HepG2 (cell line): ENCODE measurements around the gene AKR1C3. TPM values are rescaled to one million over a fixed set of nuclear protein-coding genes. Genes with fewer than 3 reads are reported as not detected.

Experiments used
- ADNP ChIP-seq: sonication (generic); formaldehyde crosslinking; IDR thresholded peaks from 2 replicates; pipeline ENCODE4 v1.4.0; 2020; ENCODE audit warnings: missing genetic modification reagents
- CREBL2 ChIP-seq: sonication (generic); formaldehyde crosslinking; IDR thresholded peaks from 2 replicates; pipeline ENCODE4 v1.8.1; 2023; ENCODE audit warnings: missing genetic modification reagents, mild to moderate bottlenecking, borderline replicate concordance
- DRAP1 ChIP-seq: IDR thresholded peaks from 2 replicates; pipeline ENCODE4 v1.6.1; 2016; ENCODE audit warnings: missing genetic modification reagents, missing compliant biosample characterization
- FOXK2 ChIP-seq: fragments of 450-650 bp; IDR thresholded peaks from 2 replicates; pipeline ENCODE4 v1.6.1; 2016
- GMEB2 ChIP-seq: IDR thresholded peaks from 2 replicates; pipeline ENCODE4 v1.6.1; 2016; ENCODE audit warnings: missing biosample characterization, missing genetic modification reagents, low read depth
- HOMEZ ChIP-seq: IDR thresholded peaks from 2 replicates; pipeline ENCODE4 v1.6.1; 2016; ENCODE audit warnings: low read depth
- MAFF ChIP-seq: IDR thresholded peaks from 2 replicates; pipeline ENCODE4 v1.6.1; 2011; ENCODE audit warnings: low read depth, low read length, improper control_type of control experiment
- MZF1 ChIP-seq: sonication (generic); formaldehyde crosslinking; IDR thresholded peaks from 2 replicates; pipeline ENCODE4 v1.8.1; 2023; ENCODE audit warnings: mild to moderate bottlenecking, missing genetic modification reagents, borderline replicate concordance
- NFIC ChIP-seq: IDR thresholded peaks from 2 replicates; pipeline ENCODE4 v1.6.1; 2012; ENCODE audit warnings: mild to moderate bottlenecking, low read length, inconsistent platforms
- NFKBIZ ChIP-seq: IDR thresholded peaks from 2 replicates; pipeline ENCODE4 v1.6.1; 2018; ENCODE audit warnings: missing genetic modification reagents, missing compliant biosample characterization
- NFYB ChIP-seq: sonication (generic); formaldehyde crosslinking; IDR thresholded peaks from 2 replicates; pipeline ENCODE4 v1.4.0; 2020; ENCODE audit warnings: missing genetic modification reagents
- PHF21A ChIP-seq: sonication (generic); formaldehyde crosslinking; IDR thresholded peaks from 2 replicates; pipeline ENCODE4 v1.5.0; 2020; ENCODE audit warnings: mild to moderate bottlenecking, missing genetic modification reagents
- POGK ChIP-seq: sonication (generic); formaldehyde crosslinking; conservative IDR thresholded peaks from 2 replicates; pipeline ENCODE4 v1.8.0; 2022; ENCODE audit warnings: mild to moderate bottlenecking, moderate library complexity, missing genetic modification reagents
- SCMH1 ChIP-seq: sonication (generic); formaldehyde crosslinking; IDR thresholded peaks from 2 replicates; pipeline ENCODE4 v1.9.0; 2021; ENCODE audit warnings: missing genetic modification reagents, mild to moderate bottlenecking, borderline replicate concordance
- ZC3H13 ChIP-seq: sonication (generic); formaldehyde crosslinking; IDR thresholded peaks from 2 replicates; pipeline ENCODE4 v1.8.1; 2023; ENCODE audit warnings: mild to moderate bottlenecking, missing genetic modification reagents, moderate library complexity
- ZMYM4 ChIP-seq: sonication (generic); formaldehyde crosslinking; IDR thresholded peaks from 2 replicates; pipeline ENCODE4 v1.8.1; 2023; ENCODE audit warnings: mild to moderate bottlenecking, missing genetic modification reagents
- ZNF124 ChIP-seq: sonication (generic); formaldehyde crosslinking; IDR thresholded peaks from 2 replicates; pipeline ENCODE4 v1.4.0; 2020; ENCODE audit warnings: missing genetic modification reagents
- ZNF253 ChIP-seq: sonication (generic); formaldehyde crosslinking; IDR thresholded peaks from 2 replicates; pipeline ENCODE4 v1.8.0; 2022; ENCODE audit warnings: mild to moderate bottlenecking, missing genetic modification reagents, borderline replicate concordance
- ZNF264 ChIP-seq: sonication (generic); formaldehyde crosslinking; IDR thresholded peaks from 2 replicates; pipeline ENCODE4 v1.4.0; 2020; ENCODE audit warnings: missing genetic modification reagents
- ZNF296 ChIP-seq: sonication (generic); formaldehyde crosslinking; conservative IDR thresholded peaks from 2 replicates; pipeline ENCODE4 v1.5.0; 2020; ENCODE audit warnings: mild to moderate bottlenecking, missing genetic modification reagents
- ZNF317 ChIP-seq: sonication (generic); formaldehyde crosslinking; IDR thresholded peaks from 2 replicates; pipeline ENCODE4 v1.5.0; 2020; ENCODE audit warnings: mild to moderate bottlenecking, missing genetic modification reagents
- ZNF776 ChIP-seq: sonication (generic); formaldehyde crosslinking; IDR thresholded peaks from 2 replicates; pipeline ENCODE4 v1.4.0; 2020; ENCODE audit warnings: mild to moderate bottlenecking, missing genetic modification reagents
- ZNF816 ChIP-seq: sonication (generic); formaldehyde crosslinking; IDR thresholded peaks from 2 replicates; pipeline ENCODE4 v1.8.0; 2022; ENCODE audit warnings: missing genetic modification reagents, mild to moderate bottlenecking, borderline replicate concordance
- ZSCAN21 ChIP-seq: sonication (generic); formaldehyde crosslinking; IDR thresholded peaks from 2 replicates; pipeline ENCODE4 v1.8.0; 2022; ENCODE audit warnings: mild to moderate bottlenecking, missing genetic modification reagents, moderate library complexity, borderline replicate concordance
- ZSCAN9 ChIP-seq: IDR thresholded peaks from 2 replicates; pipeline ENCODE4 v1.6.1; 2016; ENCODE audit warnings: borderline replicate concordance
- polyA plus RNA-seq, 8 experiments: library from polyadenylated mRNA; depleted of rRNA in 3 of 8; stranded (reverse) in 7 of 8; unstranded in 1 of 8; fragments of >200 nt; fragmentation: Illumina TruSeq in 4 of 8; extraction: Trizol in 4 of 8; gene quantifications; 2 replicates each; pipeline versions ENCODE4 v1.2.1 to v1.2.3, GENCODE V29; 2011 to 2016; ENCODE audit warnings: low read depth in 4 of 8, missing spikeins in 1 of 8, mixed read lengths in 1 of 8; ENCODE audit not compliant: insufficient read depth in 1 of 8
- total RNA-seq, 5 experiments: library from RNA; depleted of rRNA; stranded (reverse); fragments of >200 nt; fragmentation: Illumina TruSeq; extraction: Trizol; gene quantifications; 2 replicates each; pipeline ENCODE4 v1.2.3, GENCODE V29; 2016; ENCODE audit warnings: low read depth in 1 of 5

Gene AKR1C3
- total and polyA plus RNA-seq, 2 of the 13 experiments (the other 11 are each of a cell fraction or from before 2014, with no cell fraction given), result 368 to 532 TPM

GRCh38 chr10:5071411-5072198, 22.6 kb upstream of the AKR1C3 start (continued):
- peak; percentile 90 for TF ChIP-seq PHF21A (CRISPR knock-in tag)
- peak; percentile 43; the same call in 1 of the 2 replicates for TF ChIP-seq ZNF816 (CRISPR knock-in tag)
- peak; percentile 71; the same call in 1 of the 2 replicates for TF ChIP-seq ZNF124 (CRISPR knock-in tag)
- no peak for TF ChIP-seq ZNF296 (CRISPR knock-in tag)
- TF ChIP-seq MAFF, result peak; percentile 100
- peak; percentile 82 for TF ChIP-seq ZMYM4 (CRISPR knock-in tag)
- TF ChIP-seq SCMH1 (CRISPR knock-in tag), result no peak
- TF ChIP-seq FOXK2, result peak; percentile 51; the same call in 1 of the 2 replicates
- no peak for TF ChIP-seq ZNF776
- no peak for TF ChIP-seq NFYB
- no peak for TF ChIP-seq CREBL2 (CRISPR knock-in tag)
- TF ChIP-seq HOMEZ (CRISPR knock-in tag), result peak; percentile 78; the same call in 1 of the 2 replicates
- TF ChIP-seq ZC3H13 (CRISPR knock-in tag), result no peak
- no peak for TF ChIP-seq ADNP (CRISPR knock-in tag)
- TF ChIP-seq DRAP1 (CRISPR knock-in tag), result peak; percentile 65; the same call in 1 of the 2 replicates
- peak; percentile 45; the same call in 1 of the 2 replicates for TF ChIP-seq ZSCAN9 (CRISPR knock-in tag)
- TF ChIP-seq ZSCAN21 (CRISPR knock-in tag), result peak; percentile 40; the same call in 1 of the 2 replicates
- TF ChIP-seq MZF1, result no peak
- no peak for TF ChIP-seq ZNF253 (CRISPR knock-in tag)
- TF ChIP-seq NFIC, result peak; percentile 94
- no peak for TF ChIP-seq GMEB2 (CRISPR knock-in tag)
- TF ChIP-seq POGK (CRISPR knock-in tag), result 0 out of 2 replicates have a peak, but pooled peaks have one; percentile 8
- no peak; the same call in 1 of the 2 replicates for TF ChIP-seq NFKBIZ (CRISPR knock-in tag)
- TF ChIP-seq ZNF317 (CRISPR knock-in tag), result 0 out of 2 replicates have a peak, but pooled peaks have one; percentile 21
- TF ChIP-seq ZNF264 (CRISPR knock-in tag), result 0 out of 2 replicates have a peak, but pooled peaks have one; percentile 39
